Measurements from ENCODE around the gene RNF31.

DNA sequence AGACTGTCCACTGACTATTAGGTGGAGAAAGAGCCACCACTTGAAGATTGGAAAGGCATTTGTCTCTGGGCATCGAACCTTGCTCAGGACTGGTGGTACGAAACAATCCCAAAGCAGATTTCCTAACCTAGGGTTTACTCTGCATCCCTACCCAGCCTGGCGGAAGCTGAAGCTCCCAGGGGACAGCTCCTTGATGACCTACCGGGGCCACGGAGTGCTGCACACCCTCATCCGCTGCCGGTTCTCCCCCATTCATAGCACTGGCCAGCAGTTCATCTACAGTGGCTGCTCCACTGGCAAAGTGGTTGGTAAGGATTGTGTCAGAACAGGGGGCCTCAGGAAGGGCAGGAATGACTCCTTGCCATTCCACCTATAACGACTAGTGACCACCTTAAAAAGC lies 26.1 kb upstream of the RNF31 start:
- TF ChIP-seq POLR2A (IDR thresholded peaks at IDR 0.05), result no peak
- TF ChIP-seq, protein P1, sequence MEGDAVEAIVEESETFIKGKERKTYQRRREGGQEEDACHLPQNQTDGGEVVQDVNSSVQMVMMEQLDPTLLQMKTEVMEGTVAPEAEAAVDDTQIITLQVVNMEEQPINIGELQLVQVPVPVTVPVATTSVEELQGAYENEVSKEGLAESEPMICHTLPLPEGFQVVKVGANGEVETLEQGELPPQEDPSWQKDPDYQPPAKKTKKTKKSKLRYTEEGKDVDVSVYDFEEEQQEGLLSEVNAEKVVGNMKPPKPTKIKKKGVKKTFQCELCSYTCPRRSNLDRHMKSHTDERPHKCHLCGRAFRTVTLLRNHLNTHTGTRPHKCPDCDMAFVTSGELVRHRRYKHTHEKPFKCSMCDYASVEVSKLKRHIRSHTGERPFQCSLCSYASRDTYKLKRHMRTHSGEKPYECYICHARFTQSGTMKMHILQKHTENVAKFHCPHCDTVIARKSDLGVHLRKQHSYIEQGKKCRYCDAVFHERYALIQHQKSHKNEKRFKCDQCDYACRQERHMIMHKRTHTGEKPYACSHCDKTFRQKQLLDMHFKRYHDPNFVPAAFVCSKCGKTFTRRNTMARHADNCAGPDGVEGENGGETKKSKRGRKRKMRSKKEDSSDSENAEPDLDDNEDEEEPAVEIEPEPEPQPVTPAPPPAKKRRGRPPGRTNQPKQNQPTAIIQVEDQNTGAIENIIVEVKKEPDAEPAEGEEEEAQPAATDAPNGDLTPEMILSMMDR (IDR thresholded peaks at IDR 0.05), result no peak
- TF ChIP-seq POLR2AphosphoS5 (IDR thresholded peaks at IDR 0.05), result no peak
